ENCODE results near the gene TMEM242.

- TF ChIP-seq GATA3 (IDR thresholded peaks at IDR 0.05; ENCODE audit: low read depth, low read length) (no peak), GATA2 (IDR thresholded peaks at IDR 0.05; ENCODE audit: low read depth, low read length) (no peak)
Measured at GRCh38 chr6:157240960-157241311, 82.4 kb downstream of the TMEM242 start.
